ENCODE measurements around the gene WDR26. TPM values are rescaled to one million over a fixed set of nuclear protein-coding genes. Genes with fewer than 3 reads are reported as not detected.

Gene WDR26
- total RNA-seq, 1 donor from 2014 or later, result 83.9 TPM

DNA sequence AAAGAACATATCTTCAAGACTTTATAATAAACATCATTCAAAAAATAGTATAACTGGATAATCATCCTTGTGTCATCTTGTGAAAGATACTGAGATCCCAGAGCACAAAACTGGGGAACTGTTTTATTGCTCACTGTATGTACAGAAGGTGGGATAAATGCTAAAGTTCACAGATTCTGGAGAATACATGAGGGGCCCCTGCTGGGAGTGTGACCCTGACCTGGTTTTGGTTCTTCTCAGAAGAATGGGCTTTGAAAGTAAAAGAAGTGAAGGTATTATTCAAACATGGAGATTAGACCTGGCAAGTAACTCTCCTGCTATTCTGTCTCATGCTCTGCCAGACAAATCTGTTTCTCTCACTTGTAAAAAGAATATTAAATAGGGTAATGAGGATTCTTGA lies 14.5 kb downstream of the WDR26 start:
- Mint-ChIP-seq H3K36me3 (ENCODE audit: insufficient read depth) (peaks cover 37% of the 10 kb centered on the region), H3K27ac (no peak overlapping the region)
- TF ChIP-seq, protein P1, sequence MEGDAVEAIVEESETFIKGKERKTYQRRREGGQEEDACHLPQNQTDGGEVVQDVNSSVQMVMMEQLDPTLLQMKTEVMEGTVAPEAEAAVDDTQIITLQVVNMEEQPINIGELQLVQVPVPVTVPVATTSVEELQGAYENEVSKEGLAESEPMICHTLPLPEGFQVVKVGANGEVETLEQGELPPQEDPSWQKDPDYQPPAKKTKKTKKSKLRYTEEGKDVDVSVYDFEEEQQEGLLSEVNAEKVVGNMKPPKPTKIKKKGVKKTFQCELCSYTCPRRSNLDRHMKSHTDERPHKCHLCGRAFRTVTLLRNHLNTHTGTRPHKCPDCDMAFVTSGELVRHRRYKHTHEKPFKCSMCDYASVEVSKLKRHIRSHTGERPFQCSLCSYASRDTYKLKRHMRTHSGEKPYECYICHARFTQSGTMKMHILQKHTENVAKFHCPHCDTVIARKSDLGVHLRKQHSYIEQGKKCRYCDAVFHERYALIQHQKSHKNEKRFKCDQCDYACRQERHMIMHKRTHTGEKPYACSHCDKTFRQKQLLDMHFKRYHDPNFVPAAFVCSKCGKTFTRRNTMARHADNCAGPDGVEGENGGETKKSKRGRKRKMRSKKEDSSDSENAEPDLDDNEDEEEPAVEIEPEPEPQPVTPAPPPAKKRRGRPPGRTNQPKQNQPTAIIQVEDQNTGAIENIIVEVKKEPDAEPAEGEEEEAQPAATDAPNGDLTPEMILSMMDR (IDR thresholded peaks at IDR 0.05; ENCODE audit: unreplicated experiment), result no peak

GRCh38 chr1:224411766-224412165 lies 22.8 kb downstream of the WDR26 start:
- TF ChIP-seq, protein P1 (IDR thresholded peaks at IDR 0.05; ENCODE audit: unreplicated experiment), result no peak
- no peaks in the 10 kb centered on the region for H3K27me3 Mint-ChIP-seq
- no peak overlapping the region for H3K4me3 Mint-ChIP-seq (ENCODE audit: low read depth)
- H3K36me3 Mint-ChIP-seq (ENCODE audit: insufficient read depth), result peaks cover 20% of the 10 kb centered on the region
- H3K27ac Mint-ChIP-seq, result peak overlapping the region; percentile 67
- H3K4me1 Mint-ChIP-seq (ENCODE audit: low read depth), result peaks cover 3% of the 10 kb centered on the region
- no peak for DNase-seq (ENCODE audit: low spot score, unreplicated experiment)
- no peaks in the 10 kb centered on the region for H3K9me3 Mint-ChIP-seq (ENCODE audit: low read depth)

More for the DNA sequence above, 14.5 kb downstream of the WDR26 start:
- no peaks in the 10 kb centered on the region for H3K9me3 Mint-ChIP-seq (ENCODE audit: low read depth)
- no peaks in the 10 kb centered on the region for H3K27me3 Mint-ChIP-seq
- H3K4me1 Mint-ChIP-seq (ENCODE audit: low read depth), result peaks cover 2% of the 10 kb centered on the region
- DNase-seq (ENCODE audit: low spot score, unreplicated experiment), result no peak
- no peak overlapping the region for H3K4me3 Mint-ChIP-seq (ENCODE audit: low read depth)

- H3K9me3 Mint-ChIP-seq (ENCODE audit: low read depth), result no peaks in the 10 kb centered on the region
- H3K4me3 Mint-ChIP-seq (ENCODE audit: low read depth), result no peak overlapping the region
- H3K36me3 Mint-ChIP-seq (ENCODE audit: insufficient read depth), result peaks cover 32% of the 10 kb centered on the region
- H3K27me3 Mint-ChIP-seq, result no peaks in the 10 kb centered on the region
- DNase-seq (ENCODE audit: low spot score, unreplicated experiment), result no peak
- H3K4me1 Mint-ChIP-seq (ENCODE audit: low read depth), result peaks cover 3% of the 10 kb centered on the region
- TF ChIP-seq, protein P1 (IDR thresholded peaks at IDR 0.05; ENCODE audit: unreplicated experiment), result no peak
- H3K27ac Mint-ChIP-seq, result peak overlapping the region; percentile 22
Measured at GRCh38 chr1:224408294-224408590, 26.4 kb downstream of the WDR26 start.

DNA sequence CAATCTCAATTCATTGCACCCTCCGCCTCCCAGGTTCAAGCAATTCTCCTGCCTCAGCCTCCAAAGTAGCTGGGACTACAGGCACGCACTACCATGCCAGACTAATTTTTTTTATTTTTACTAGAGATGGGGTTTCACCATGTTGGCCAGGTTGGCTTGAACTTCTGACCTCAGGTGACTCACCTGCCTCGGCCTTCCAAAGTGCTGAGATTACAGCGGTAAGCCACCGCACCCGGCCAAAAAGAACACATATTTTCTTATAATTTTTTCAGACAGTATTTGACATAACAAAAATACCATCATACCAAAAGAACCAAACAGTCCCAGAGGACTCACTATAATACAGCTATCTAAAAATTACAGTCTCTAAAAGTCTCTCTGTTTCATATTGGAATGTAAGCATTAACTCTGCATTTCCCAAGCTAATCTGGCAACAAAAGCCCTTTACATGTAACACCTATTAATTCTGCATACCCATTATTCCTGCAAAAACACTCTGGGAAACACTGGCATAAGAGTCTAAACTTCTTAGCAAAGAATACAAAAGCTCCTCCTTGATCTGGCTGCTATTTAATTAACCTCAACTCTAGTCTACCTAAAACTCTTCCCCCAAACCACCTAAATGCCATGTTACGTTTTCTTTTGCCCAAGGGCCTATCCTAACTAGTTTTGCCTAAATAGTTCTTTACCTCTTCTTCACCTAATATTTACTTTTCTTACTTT lies 26.9 kb downstream of the WDR26 start:
- Mint-ChIP-seq H3K36me3 (ENCODE audit: insufficient read depth) (peaks cover 32% of the 10 kb centered on the region), H3K4me1 (ENCODE audit: low read depth) (peaks cover 3% of the 10 kb centered on the region), H3K27ac (peak overlapping the region; percentile 22), H3K9me3 (ENCODE audit: low read depth) (no peaks in the 10 kb centered on the region), H3K4me3 (ENCODE audit: low read depth) (no peak overlapping the region), H3K27me3 (no peaks in the 10 kb centered on the region)
- DNase-seq (ENCODE audit: low spot score, unreplicated experiment), result no peak
- TF ChIP-seq, protein P1 (IDR thresholded peaks at IDR 0.05; ENCODE audit: unreplicated experiment), result no peak

- peaks cover 28% of the 10 kb centered on the region for H3K36me3 Mint-ChIP-seq (ENCODE audit: insufficient read depth)
- no peaks in the 10 kb centered on the region for H3K27me3 Mint-ChIP-seq
- TF ChIP-seq, protein P1 (IDR thresholded peaks at IDR 0.05; ENCODE audit: unreplicated experiment), result no peak
- H3K27ac Mint-ChIP-seq, result peak overlapping the region; percentile 50
- peaks cover 3% of the 10 kb centered on the region for H3K4me1 Mint-ChIP-seq (ENCODE audit: low read depth)
- no peak overlapping the region for H3K4me3 Mint-ChIP-seq (ENCODE audit: low read depth)
- no peak for DNase-seq (ENCODE audit: low spot score, unreplicated experiment)
- no peaks in the 10 kb centered on the region for H3K9me3 Mint-ChIP-seq (ENCODE audit: low read depth)
Measured at GRCh38 chr1:224406216-224406615, 28.4 kb downstream of the WDR26 start.

Data from progenitor cell of endocrine pancreas (in vitro differentiated cells).